GM19452 (cell line): ENCODE results near the gene APP.

Experiments
- ATAC-seq: cut with Tn5 transposase; IDR thresholded peaks from one replicate; pipeline ENCODE4 v1.9.1; 2021; ENCODE audit not compliant: unreplicated experiment

Gene APP

DNA sequence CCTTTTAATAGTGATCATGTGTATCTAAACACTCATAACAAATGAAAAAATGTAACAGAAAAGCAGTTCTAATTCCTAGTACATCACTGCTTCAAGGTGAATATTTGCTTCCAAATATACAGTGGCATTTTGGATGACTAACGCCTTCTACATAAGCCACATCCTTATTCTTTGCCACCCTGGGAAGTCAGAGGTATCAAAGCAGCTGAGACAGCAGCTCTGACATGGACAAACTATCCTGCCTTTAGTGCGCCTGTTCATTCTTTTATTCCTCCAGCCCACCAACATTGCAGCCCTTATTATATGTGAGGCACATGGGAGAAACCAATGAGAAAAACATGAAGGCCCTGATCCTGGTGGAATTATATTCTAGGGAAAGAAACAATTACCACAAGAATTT lies 183.0 kb downstream of the APP start:
- no peak for ATAC-seq

DNA sequence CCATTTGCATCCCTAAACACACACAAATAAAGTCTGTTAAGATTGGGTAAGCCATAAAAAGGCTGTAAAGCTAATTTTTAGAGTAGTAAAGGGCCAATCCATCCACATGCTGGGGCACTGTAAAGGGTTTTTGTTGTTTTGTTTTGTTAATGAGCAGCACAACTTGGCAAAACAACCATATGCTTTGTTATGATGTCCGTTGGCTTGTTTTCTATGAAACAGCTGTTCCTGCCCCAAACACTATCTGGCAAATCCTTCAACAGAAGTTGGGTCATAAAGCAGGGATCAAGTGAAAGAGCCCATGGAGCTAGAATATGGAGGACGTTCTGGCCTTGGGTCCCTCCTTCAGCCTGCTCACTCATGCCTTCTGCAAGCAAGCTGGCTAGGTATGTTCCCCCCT lies 183.6 kb downstream of the APP start:
- no peak for ATAC-seq

DNA sequence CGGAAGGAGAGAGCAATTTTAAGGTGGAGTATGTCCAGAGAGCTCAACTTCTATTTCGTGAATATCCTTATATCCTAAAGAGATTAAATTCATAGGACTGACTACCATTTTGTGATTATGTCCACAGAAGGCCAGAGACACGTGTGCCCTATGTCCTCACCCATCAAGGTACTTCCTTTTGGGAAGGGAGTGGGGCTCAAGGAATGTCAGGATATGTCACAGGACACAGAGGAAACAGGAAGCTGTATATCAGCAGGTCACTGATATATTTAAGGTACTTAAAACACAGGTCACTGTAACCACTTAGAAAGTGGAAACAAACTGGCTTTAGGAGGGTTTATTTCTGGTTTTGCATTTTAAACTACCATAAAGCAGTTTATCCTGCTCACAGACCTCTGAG lies 184.6 kb downstream of the APP start:
- ATAC-seq, result no peak

DNA sequence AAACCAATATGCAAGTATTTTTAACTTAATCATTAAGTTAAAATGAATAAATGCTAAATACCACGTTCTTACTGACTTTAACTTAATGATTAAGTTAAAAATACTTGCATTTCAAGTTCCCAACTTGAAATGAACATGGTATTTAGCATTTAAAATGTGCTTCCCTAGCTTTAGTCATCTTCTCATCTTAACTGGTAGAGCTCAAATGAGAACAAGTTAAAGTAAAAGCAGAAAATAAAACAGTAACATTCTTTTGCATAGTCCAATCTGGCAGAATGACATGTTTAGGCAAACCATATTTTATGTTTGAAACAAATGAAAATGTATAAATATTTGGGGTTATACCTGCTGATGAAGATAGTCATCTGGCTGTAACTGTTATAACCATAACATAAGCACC lies 186.0 kb downstream of the APP start:
- ATAC-seq, result no peak

DNA sequence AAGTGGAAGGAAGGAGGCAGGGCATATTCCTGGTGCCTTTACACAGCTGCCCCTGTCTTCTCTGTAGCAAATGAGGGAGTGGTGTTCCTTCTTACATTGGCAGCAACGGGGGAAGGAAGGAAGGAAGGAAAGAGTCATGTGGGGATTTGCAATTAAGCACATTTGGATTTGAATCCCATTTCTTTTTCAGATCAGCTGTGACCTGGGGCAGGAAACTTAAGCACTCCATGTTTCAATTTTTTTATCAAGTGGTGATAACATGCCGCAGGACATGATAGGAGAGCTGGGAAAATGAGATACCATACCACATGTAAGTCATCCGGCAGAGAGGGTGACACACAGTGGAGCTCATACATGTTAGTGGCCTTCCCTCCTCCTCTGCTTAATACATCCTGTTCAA lies 186.8 kb downstream of the APP start:
- ATAC-seq, result no peak

DNA sequence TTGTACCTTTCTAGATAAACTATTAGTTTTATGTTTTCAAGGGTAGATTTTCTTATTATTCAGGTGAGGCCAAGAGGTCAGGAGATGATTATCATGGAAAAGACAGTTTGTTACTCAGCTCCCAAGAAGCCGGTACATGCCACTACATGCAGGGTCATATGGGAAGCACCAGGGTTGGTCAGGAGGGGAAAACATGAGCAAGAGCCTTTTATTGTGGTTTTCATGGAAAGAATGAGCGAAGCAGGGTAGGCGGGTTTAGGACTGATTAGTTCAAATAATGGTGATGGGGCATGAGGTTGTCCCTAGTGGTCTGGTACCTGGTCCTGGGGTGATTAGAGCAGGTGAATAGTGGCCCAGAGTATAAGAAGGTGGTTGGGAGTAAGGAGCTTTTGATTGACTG lies 189.9 kb downstream of the APP start:
- no peak for ATAC-seq

DNA sequence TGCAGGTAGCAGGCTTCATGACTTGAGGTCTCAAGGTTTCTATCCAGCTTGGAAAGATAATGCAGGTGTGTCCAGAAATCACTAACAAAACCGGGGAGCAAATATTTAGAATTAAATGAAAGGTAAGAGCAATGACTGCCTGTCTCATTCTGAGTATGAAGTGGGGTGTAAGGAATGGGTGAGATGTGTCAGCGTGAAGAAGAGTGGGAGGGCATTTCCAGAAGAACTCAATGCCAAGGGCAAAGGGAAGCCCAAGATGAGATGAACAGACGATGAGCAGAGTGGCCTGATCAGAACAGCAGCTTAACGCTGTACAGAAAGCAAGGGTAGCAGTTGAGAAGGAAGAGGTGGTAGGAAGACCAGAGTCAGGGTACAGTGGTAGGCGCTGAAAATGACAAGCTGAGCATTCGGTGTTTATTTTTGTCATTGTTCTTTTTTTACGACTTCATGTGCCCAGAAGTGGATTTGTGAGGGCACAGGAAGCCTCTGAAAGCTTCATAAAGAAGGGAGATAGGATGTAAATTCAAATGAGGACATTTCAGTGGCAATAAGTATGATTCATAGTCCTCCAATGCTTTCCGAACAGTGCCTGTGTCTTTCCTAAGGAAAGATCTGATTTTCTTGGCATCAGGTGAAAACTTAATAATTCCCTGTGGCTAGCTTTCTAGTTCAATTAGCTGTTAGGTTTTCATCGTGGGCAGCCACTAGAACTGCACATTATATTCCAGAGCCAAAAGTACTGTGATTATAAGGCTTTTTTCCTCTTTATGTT lies 190.5 kb downstream of the APP start:
- ATAC-seq, result no peak

DNA sequence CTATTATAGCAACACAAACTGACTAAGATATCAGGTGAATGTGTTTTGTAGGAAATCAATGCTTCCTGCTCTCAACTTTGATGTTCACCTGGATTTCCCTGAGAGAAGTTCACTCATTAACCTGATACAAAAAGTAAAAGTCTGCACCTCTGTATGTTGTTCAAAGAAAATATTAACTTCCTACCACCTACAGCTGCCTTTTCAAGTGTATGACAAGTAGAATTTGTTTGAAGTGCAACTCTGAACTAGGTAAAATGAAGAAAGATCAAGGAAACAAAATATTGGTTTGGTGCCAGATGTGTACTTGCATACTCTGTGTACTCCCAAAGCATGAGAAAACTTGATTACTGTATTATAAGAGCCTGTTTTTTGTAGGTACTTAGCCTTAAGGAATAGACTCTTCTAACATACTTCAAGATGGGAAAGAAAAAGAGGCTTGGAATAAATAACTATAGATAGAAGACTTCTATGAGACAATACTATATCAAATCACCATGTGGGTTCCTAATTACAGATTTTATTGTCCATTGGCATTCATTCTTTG lies 193.4 kb downstream of the APP start:
- no peak for ATAC-seq

DNA sequence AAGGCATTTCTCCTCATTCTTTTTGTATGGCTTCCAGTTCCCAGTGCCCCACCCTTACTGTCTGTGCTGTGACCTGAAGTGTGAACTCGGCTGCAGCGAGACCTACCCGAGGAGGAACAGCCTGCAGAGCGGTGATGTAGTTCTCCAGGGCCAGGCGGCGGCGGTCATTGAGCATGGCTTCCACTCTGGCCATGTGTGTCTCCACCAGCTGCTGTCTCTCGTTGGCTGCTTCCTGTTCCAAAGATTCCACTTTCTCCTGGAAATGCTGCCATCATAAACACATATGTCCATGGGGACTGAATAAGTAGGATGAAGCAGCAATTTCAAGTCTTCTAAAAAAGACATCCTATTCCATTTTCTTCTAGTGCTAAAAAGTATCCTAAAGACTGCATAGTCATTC lies 195.6 kb downstream of the APP start:
- no peak for ATAC-seq

DNA sequence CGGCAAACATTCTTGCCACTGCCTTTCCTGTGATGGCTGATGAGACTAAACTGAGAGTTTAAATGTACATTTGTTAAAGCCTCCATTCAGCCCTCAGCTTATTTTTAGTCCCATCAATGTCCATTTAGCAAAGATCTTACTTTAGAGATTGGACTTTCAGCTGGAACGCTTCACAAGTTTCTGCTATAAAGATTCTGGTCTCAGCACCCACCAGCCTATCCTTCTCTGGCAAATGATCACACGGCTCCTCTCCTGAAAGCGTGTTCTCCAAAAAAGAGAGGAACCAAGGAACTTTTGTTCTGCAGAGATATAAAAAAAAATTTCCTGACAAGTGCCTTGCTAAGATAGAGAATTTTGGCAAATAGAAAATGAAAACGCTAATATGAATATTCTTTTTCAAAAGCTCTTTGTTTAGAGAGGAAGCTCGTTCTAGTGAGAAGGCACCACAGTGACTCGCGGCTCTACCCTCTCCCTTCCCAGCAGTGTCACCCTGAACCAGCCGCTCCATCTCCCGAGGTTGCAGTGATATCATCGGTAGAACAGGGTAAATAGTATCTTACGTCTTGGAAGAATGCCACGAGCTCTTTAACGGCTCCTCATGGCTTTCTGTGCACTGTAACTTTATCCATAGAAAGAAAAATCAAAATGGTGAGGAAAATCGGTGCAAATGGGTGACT lies 200.2 kb downstream of the APP start:
- no peak for ATAC-seq

DNA sequence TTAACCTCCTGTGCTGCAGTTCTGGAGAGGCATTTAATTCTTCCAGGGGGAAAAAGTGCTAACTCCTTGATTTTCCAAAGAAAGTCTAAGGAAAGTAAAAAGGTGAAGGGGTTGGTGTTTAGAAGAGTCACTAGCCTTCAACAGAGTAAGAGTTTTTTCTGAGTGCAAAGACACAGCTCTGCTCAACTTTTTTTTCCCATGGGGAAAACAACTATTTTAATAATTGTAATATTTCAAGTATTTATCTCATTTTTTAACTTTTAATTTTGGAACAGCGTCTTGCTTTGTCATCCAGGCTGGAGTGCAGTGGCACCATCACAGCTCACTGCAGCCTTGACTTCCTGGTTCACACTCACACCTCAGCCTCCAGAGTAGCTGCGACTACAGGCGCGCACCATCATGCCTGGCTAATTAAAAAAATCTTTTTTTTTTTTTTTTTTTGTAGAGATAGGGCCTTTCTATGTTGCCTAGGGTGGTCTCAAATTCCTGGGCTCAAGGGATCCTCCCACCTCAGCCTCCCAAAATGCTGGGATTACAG lies 202.6 kb downstream of the APP start:
- ATAC-seq, result peak; percentile 65

DNA sequence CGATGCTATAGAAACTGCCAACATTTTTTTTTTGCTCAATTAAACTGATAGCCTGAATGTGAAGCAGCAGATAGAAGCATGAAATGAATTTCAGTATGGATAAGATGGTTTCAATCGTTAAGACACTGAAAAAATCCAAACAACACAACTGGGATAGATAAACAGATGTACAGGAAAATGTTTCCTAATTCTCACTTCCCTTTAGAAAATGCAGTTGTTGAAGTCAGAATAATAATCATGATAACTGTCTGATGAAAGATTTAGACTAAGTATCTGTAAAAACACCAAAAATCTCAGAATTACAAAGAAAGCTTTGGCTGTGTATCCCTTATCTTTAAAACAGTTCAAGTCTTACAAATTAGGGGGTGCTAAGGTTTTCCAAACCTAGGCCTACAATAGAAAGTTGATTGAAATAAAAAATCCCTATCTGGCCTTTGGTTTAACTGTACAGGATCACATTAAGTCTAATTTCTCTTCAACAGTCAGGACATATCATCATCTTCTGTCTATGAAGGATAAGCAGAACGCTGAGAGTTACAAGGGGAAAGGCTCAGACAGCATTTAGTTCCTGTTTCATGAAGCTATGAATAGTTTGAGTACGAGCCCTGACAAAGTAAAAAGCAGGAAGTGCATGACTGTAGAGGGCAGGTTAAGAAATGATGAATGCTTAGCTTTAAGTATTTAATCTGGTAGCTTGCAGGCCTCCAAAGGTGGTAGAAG lies 203.2 kb downstream of the APP start:
- peak; percentile 95 for ATAC-seq

DNA sequence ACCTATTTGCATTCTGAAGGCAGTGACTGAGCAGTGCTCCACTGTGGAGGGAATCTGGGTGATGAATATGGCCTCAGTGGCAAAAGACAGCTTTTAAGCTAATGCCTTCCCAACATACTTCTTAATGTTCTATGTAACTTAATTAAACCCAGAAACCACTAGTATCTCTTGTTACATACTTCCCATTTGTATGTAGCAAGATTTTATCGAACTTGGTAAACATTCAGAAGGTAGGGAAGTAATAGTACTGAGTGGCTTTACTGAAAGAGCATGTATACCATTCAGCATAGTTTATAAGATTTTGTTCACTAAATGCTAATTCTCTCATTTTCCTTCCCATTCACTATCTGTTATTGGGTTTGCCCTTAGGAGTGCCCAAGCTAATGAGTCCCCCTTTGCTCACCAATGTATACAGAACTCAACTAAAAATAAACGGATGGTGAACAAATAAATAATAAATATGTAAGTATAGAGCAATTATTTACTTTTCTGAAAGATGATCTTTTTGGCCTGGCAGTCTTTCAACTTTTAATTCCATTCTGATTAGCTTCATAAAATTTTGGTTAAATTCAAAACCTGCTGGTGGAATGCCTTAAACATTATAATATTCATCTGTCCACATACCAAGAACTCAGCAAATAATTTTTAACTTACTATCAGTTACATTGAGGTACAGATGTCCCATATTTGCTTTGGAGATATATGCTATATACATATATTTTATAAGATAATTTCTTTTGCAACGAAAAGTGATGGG lies 204.4 kb downstream of the APP start:
- ATAC-seq, result no peak

DNA sequence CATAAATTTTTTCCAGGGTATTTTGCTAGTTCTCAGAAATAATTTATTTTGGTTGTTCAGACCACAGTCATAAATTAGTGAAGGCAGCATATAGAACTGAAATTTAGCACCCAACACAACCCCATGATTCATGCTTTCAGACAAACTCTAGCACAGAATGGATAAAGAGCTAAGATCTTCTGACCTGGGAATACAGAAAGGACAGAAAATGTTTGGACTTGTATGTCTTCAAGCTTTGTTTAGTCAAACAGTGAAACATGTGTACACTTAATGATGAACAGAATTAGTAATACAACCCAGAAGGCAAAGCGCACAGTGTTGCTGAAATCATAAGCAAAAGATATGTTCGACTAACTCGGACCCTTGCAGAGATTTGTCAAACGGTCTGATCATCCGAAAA lies 205.6 kb downstream of the APP start:
- ATAC-seq, result no peak

DNA sequence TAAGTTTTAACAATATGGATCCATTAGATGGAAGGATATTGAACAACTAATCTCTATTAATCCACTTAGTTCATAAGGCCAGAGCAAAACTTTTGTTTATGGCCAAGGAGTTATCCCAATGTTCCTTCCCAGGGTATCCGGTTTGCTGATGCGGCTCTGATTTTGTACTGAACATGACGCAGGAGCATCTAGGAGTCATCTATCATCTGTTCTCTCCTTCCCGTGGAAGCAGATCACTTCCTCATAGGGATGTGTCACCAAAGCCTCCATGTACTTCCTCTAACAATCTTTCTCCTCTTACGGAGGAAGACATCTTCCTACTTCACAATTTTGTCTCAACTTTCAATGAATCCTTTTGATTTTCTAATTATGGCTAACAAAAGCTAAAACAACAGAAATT lies 206.6 kb downstream of the APP start:
- no peak for ATAC-seq

DNA sequence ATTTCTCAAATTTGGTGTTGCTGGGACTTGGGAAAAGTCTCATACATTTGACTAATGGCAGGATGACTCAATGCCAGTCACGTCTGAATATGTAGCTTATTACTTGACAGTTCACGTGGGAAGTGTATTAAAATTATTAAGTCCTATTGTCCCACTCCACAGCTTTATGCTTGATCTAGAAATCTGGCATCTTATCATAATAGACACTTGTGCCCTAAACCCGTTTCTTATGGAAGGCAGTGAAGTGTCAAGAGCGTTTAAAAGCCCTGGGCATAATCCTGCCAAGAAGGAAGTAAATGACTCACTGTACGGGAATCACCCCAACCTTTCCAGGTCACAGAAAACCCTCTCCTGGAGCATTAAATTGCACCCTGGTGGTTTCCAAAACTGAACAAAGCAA lies 207.4 kb downstream of the APP start:
- no peak for ATAC-seq

DNA sequence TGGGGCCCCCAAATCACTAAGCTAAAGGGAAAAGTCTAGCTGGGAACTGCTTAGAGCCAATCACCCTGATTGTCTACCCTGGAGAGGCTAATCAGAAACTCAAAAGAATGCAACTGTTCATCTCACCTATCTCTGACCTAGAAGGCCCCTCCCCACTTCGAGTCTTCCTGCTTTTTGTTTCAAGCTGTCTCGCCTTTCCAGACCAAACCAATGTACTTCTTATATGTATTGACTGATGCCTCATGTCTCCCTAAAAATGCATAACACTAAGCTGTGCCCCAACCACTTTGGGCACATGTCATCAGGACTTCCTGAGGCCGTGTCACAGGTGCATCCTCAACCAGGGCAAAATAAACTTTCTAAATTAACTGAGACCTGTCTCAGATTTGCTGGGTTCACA lies 209.5 kb downstream of the APP start:
- no peak for ATAC-seq

DNA sequence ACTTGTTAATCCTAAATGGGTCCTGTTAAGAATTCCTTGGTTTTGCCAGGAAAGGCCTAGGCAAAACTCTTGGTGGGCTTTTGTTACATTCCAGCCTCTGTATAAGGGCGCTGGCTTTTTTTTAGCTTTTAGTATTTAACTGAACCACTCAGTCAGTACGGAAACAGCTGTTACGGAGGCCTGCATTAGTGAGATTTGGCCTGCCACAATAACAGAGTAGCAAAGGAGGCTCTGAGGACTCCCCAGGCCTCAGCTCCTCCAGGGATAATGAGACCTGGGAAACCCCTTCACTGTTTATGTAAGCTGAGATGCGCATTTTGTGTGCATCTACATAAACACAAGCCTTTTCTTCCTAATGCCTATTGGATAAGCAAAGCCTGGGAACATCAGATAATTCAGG lies 210.2 kb downstream of the APP start:
- ATAC-seq, result no peak

DNA sequence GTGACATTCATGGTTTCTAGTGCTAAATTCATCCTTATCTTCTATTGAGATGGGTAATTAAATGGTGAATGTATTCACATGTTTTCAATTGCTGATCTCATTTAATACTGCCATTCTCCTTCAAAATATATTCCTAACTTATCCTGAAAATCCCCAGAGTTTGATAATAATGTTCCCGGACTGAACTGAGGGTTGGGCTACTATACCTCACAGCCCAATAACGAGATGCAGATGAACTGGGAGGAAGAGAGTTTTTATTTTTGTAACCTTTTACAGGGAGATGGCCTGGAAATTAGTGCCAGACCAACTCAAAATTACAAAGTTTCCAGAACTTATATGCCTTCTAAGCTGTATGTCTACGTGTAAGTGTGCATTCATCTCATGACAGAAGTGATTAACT lies 210.8 kb downstream of the APP start:
- no peak for ATAC-seq

DNA sequence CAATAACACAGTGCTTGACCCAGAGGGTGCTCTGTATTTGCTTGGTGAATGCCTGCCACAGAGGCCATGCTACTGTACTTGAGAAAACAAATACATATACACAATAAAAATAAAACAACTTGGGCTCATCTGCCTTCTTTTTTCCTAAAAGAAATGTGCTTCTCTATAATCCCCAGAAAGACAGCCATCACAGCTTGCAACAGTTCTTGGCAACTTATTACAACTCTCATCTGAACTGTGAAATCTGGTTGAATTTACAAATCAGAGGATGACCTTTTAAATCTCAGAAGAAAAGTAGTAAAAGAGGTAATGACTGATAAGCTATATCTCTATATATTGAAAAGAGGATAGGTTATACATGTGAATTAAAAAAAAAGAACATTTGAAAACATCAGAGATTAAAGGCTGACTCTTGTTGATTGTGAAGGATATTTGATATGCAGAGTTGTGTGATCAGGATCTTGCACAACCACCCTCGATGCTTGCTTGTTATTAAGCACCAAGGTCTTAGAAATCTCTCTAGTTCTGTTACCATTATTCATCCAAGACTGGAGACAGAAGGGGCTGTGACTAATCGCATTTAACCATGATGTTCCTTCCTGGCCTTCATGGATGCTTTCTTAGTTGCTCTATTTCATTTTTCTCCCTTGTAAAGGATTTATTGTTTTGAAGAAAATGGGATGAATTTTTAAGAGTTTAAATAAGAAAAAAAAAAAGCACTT lies 213.4 kb downstream of the APP start:
- no peak for ATAC-seq
